ENCODE results near the gene TBC1D22A.

DNA sequence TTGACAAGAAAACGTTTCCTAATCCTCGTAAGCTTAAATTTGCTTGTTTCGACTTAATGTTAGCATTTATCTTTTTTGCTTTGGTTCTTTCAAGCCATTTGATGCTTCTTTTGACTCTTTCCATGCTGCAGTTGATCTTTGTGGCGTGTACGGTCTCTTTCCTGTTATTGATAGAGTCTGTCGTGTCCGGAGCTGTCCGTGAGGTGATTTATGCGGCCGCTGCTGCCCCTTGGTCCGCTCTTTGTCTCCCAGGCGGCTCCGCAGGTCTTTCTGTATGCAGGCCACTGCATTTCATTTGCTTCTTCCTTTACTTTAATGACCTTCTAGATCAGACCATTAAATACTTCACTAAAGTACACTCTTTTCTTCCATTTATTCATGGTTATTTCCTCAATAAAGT is 50.3 kb downstream of the TBC1D22A start:
- no peak for TF ChIP-seq CTCF (IDR thresholded peaks at IDR 0.05)
- TF ChIP-seq POLR2A (IDR thresholded peaks at IDR 0.05) = no peak
